ENCODE measurements around the gene ABAT.

ABAT gene

DNA sequence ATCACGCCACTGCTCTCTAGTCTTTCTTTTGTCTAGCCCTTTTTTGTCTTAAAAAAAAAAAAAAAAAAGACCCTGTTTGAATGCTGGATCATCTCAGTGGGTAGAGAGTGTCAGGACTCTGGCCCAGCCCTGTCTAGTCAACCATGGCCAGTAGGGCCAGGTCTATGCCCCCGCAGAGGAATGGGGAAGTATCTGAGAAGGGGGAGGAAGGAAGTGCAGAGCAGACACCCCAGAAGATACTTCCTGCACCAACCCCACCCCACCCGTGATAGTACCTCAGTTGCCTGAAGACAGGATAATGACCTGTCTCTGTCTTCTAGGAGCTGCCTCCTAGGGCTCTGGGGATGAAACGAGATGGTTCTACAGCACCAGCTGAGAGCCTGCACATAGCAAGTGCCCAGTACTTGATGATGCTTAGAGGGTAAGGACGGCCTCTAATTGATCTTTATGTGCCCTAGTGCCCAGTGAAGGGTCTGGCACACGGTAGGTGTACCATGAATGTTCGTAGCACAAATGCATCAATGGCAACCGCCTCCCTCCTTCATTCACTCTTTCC, 55.4 kb downstream of the ABAT start:
- WGBS, 2 experiments (ENCODE audit: insufficient coverage in 2 of 2) = 90 to 91% methylated on average over 5 to 6 of the region's 8 CpGs
- H3K9me3 ChIP-seq (ENCODE audit: control insufficient read depth, low read length) = no peaks in the 10 kb centered on the region
- H3K4me1 ChIP-seq (ENCODE audit: control insufficient read depth, insufficient read depth, low read length, poor library complexity, severe bottlenecking) = no peaks in the 10 kb centered on the region
- H3K36me3 ChIP-seq (ENCODE audit: control insufficient read depth, insufficient read depth, low read length) = no peaks in the 10 kb centered on the region
- H3K4me3 ChIP-seq (ENCODE audit: extremely low read depth, insufficient read depth, low read length, poor library complexity, severe bottlenecking) = no peak overlapping the region
- no peak overlapping the region for H3K27ac ChIP-seq (ENCODE audit: low read depth, low read length, severe bottlenecking)

DNA sequence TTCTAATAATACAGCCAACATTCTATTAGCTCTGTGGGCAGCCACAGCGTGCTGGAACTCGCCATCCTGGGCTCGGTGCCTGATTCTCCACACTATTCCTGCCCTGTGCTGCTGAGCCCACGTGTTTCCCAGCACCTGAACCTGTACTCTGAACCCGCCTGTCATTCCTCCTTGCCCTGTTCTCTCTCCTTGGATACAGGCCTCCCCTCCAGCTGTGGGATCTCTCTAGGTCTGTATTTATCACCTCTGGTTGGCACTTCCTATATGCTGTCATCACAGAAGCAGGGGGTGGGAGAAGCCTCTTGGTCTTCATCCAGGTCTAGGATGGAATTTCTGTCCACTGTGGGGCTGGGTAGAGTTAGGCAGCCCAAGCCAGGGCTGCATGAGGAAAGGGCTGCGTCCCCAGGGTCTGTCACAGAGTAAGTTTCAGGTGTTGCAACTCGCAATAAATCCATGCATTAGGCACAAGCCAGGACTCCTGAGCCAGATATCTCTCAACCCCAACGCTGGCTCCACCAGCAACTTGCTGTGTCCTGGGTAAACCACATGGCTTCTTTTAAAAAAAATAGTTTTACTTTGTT, 56.0 kb downstream of the ABAT start:
- Histone ChIP-seq H3K36me3 (ENCODE audit: control insufficient read depth, insufficient read depth, low read length) (no peaks in the 10 kb centered on the region), H3K27ac (ENCODE audit: low read depth, low read length, severe bottlenecking) (no peak overlapping the region), H3K4me1 (ENCODE audit: control insufficient read depth, insufficient read depth, low read length, poor library complexity, severe bottlenecking) (no peaks in the 10 kb centered on the region), H3K4me3 (ENCODE audit: extremely low read depth, insufficient read depth, low read length, poor library complexity, severe bottlenecking) (no peak overlapping the region), H3K9me3 (ENCODE audit: control insufficient read depth, low read length) (no peaks in the 10 kb centered on the region)
- WGBS, 2 experiments (ENCODE audit: insufficient coverage in 2 of 2) = 84 to 88% methylated on average over 6 to 8 of the region's 8 CpGs

DNA sequence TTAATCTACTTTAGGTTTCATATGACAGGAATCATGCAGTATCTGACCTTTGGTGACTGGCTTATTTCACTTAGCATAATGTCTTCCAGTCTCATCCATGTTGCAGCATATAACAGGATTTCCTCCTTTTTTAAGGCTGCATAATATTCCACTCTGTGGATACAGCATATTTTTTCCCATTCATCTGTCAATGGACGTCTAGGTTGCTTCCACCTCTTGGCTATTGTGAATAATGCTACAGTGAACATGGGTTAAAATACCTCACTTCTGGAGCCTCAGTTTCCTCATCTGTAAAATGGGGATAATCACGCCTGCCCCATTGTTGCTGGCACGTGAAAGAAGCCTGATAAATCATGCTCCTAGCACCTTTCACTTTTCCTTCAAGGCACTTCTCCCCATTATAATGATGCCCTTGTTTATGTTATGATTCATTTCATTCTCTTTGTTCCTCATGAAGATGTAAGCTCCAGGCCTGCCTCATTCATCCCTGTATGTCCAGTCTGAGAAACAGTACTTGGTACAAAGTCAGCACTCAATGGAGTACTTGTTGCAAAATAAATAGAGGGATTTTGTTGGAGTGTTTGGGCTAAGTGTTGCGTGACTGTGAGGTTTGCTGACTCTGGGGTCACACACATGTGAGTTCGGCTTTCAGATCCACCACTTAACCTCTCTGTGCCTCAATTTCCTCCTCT, 59.6 kb downstream of the ABAT start:
- no peak overlapping the region for H3K4me3 ChIP-seq (ENCODE audit: extremely low read depth, insufficient read depth, low read length, poor library complexity, severe bottlenecking)
- H3K9me3 ChIP-seq (ENCODE audit: control insufficient read depth, low read length) = no peaks in the 10 kb centered on the region
- H3K4me1 ChIP-seq (ENCODE audit: control insufficient read depth, insufficient read depth, low read length, poor library complexity, severe bottlenecking) = no peaks in the 10 kb centered on the region
- no peak overlapping the region for H3K27ac ChIP-seq (ENCODE audit: low read depth, low read length, severe bottlenecking)
- H3K36me3 ChIP-seq (ENCODE audit: control insufficient read depth, insufficient read depth, low read length) = no peaks in the 10 kb centered on the region
- 86 to 94% methylated on average over 2 to 3 of the region's 5 CpGs for WGBS, 2 experiments (ENCODE audit: insufficient coverage in 2 of 2)

DNA sequence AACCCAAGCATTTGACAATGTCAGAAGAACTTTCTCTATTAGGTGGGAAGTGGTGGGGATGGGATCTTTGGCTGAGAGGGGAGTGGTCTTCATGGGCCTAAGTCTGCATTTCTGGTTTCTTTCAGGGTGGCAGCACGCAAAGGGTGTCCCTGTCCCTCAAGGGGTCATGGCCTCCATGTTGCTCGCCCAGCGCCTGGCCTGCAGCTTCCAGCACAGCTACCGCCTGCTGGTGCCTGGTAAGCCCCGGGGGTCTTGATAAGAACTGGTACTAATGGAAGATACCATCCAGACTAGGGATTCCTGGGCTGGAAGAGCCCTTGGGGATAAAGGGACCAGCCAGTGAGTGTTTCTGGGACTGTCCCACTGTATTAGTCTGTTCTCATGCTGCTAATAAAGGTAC, 61.2 kb downstream of the ABAT start:
- Histone ChIP-seq H3K36me3 (ENCODE audit: control insufficient read depth, insufficient read depth, low read length) (no peaks in the 10 kb centered on the region), H3K9me3 (ENCODE audit: control insufficient read depth, low read length) (no peaks in the 10 kb centered on the region), H3K4me1 (ENCODE audit: control insufficient read depth, insufficient read depth, low read length, poor library complexity, severe bottlenecking) (no peaks in the 10 kb centered on the region), H3K4me3 (ENCODE audit: extremely low read depth, insufficient read depth, low read length, poor library complexity, severe bottlenecking) (no peak overlapping the region), H3K27ac (ENCODE audit: low read depth, low read length, severe bottlenecking) (no peak overlapping the region)
- 92 to 96% methylated on average over 4 to 5 of the region's 5 CpGs for WGBS, 2 experiments (ENCODE audit: insufficient coverage in 2 of 2)

DNA sequence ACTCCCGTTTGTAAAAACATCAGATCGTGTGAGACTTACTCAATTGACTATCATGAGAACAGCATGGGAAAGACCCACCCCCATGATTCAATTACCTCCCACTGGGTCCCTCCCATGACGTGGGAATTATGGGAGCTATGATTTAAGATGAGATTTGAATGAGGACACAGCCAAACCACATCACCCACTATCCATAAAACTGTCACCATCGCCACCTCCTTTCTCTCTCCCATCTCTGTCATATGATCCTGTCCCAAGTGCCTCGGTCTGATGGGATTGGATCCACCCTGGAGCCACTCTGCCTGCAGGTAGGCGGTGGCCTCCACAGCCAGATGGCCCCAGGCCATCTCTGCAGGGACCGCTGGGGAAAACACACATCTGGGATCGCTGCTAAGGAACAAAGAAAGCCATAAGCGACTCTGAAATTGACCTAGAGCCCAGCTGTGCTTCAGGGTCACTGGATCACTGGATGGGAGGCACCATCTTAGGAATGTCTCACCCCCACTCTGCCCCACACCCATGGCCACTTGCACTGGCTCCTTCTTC, 61.8 kb downstream of the ABAT start:
- no peaks in the 10 kb centered on the region for H3K36me3 ChIP-seq (ENCODE audit: control insufficient read depth, insufficient read depth, low read length)
- no peaks in the 10 kb centered on the region for H3K9me3 ChIP-seq (ENCODE audit: control insufficient read depth, low read length)
- H3K4me3 ChIP-seq (ENCODE audit: extremely low read depth, insufficient read depth, low read length, poor library complexity, severe bottlenecking) = no peak overlapping the region
- no peaks in the 10 kb centered on the region for H3K4me1 ChIP-seq (ENCODE audit: control insufficient read depth, insufficient read depth, low read length, poor library complexity, severe bottlenecking)
- 71 to 93% methylated on average over 6 of the region's 9 CpGs for WGBS, 2 experiments (ENCODE audit: insufficient coverage in 2 of 2)
- H3K27ac ChIP-seq (ENCODE audit: low read depth, low read length, severe bottlenecking) = no peak overlapping the region

DNA sequence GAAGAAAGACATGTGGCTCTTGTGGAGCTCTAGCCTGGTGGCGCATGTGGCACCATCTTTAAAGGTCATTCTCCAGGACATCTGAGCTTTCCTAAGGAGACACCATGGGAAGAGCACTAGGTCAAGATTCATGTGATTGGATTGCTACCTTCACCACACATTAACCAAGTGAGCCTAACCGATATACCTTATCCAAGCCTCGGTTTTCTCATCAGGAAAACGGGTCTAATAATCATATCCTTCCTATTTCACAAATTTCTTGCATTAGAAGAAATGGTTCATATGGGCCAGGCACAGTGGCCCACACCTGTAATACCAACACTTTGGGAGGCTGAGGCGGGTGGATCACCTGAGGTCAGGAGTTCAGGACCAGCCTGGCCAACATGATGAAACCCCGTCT, 64.7 kb downstream of the ABAT start:
- no peaks in the 10 kb centered on the region for H3K36me3 ChIP-seq (ENCODE audit: control insufficient read depth, insufficient read depth, low read length)
- WGBS, 2 experiments (ENCODE audit: insufficient coverage in 2 of 2) = 94 to 96% methylated on average over 2 to 4 of the region's 6 CpGs
- H3K4me1 ChIP-seq (ENCODE audit: control insufficient read depth, insufficient read depth, low read length, poor library complexity, severe bottlenecking) = no peaks in the 10 kb centered on the region
- no peak overlapping the region for H3K27ac ChIP-seq (ENCODE audit: low read depth, low read length, severe bottlenecking)
- H3K9me3 ChIP-seq (ENCODE audit: control insufficient read depth, low read length) = peaks cover 5% of the 10 kb centered on the region
- no peak overlapping the region for H3K4me3 ChIP-seq (ENCODE audit: extremely low read depth, insufficient read depth, low read length, poor library complexity, severe bottlenecking)

DNA sequence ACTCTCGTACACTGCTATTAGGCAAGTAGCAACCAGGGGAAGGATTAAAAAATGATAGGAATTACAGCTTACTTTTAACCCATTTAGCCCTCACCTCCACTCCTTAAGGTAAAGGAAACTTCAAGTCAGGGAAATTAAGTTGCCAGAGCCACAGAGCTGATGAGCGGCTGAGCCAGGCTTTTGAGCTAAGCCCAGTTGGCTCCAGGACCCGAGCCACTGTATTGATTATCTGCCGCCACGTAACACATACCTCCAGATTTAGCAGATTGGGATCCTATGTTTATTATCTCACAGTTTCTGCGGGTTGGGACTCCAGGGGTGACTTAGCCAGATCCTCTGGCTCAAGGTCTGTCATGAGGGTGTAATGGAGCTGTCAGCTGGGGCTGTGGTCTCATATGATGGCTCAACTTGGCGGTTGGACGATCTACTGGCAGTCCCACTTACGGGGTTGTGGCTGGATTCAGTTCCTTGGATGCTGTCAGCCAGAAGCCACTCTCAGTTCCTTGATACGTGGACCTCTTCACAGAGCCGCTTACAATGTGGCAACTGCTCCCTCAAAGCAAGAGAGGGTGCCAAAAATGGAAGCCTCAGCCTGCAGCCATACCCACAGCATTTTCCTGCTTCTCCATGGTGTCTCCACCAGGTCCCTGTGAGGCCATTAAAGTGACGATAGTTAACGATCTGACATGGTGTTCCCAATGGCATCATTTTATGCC, 65.7 kb downstream of the ABAT start:
- Histone ChIP-seq H3K4me1 (ENCODE audit: control insufficient read depth, insufficient read depth, low read length, poor library complexity, severe bottlenecking) (no peaks in the 10 kb centered on the region), H3K27ac (ENCODE audit: low read depth, low read length, severe bottlenecking) (no peak overlapping the region), H3K4me3 (ENCODE audit: extremely low read depth, insufficient read depth, low read length, poor library complexity, severe bottlenecking) (no peak overlapping the region), H3K9me3 (ENCODE audit: control insufficient read depth, low read length) (peaks cover 5% of the 10 kb centered on the region), H3K36me3 (ENCODE audit: control insufficient read depth, insufficient read depth, low read length) (no peaks in the 10 kb centered on the region)
- 88 to 95% methylated on average over 8 of the region's 13 CpGs for WGBS, 2 experiments (ENCODE audit: insufficient coverage in 2 of 2)

DNA sequence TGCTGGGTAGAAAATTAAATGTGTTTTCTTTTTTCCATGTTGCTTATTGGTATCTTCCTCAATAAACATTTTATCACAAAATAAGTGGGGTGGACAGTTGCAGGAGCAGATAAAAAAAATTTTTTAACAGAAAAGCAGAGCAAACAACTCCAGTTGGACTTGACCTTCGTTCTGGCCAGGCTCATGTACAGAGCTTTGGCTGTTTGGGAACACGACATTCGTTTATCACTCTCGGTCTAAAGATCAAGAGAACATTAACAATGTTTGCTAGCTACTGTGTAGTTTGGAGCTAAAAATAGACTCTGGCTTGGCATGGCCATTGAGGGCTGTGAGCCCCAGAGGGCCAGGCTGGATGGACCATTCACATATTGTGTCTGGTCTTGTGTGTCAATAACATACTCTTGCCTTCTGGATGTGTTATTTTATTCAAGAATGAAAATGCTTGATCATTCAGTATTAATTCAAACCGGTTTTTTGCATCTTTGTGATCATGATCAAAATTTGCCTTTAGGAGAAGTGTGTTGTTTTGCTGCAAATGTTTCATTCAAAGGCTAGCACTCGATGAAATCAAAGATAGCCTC, 66.4 kb downstream of the ABAT start:
- Histone ChIP-seq H3K4me1 (ENCODE audit: control insufficient read depth, insufficient read depth, low read length, poor library complexity, severe bottlenecking) (no peaks in the 10 kb centered on the region), H3K36me3 (ENCODE audit: control insufficient read depth, insufficient read depth, low read length) (no peaks in the 10 kb centered on the region), H3K27ac (ENCODE audit: low read depth, low read length, severe bottlenecking) (no peak overlapping the region), H3K4me3 (ENCODE audit: extremely low read depth, insufficient read depth, low read length, poor library complexity, severe bottlenecking) (no peak overlapping the region), H3K9me3 (ENCODE audit: control insufficient read depth, low read length) (peaks cover 5% of the 10 kb centered on the region)
- WGBS, 2 experiments (ENCODE audit: insufficient coverage in 2 of 2) = 92 to 94% methylated on average over 5 to 6 of the region's 6 CpGs

DNA sequence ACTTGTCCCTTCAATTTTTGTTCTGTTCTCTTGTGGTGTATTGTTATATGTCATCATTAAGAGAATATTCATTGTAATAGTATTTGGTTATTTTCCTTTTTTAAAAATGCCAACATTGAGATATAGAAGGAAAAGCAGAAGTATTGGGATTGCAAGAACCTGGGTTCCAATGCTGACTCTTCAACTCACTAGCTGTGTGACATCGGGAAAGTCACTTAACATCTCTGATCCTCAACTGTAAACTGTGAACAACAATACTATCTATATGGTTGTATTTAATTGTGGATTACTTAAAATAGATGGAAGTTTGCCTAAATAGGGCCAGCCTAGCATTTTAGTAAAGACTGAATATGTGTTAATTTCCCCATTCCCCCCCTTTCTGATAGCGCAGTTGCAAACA, 67.2 kb downstream of the ABAT start:
- WGBS, 2 experiments (ENCODE audit: insufficient coverage in 2 of 2) = 100% methylated on average over 1 of the region's 2 CpGs
- peaks cover 5% of the 10 kb centered on the region for H3K9me3 ChIP-seq (ENCODE audit: control insufficient read depth, low read length)
- no peaks in the 10 kb centered on the region for H3K4me1 ChIP-seq (ENCODE audit: control insufficient read depth, insufficient read depth, low read length, poor library complexity, severe bottlenecking)
- no peaks in the 10 kb centered on the region for H3K36me3 ChIP-seq (ENCODE audit: control insufficient read depth, insufficient read depth, low read length)
- H3K27ac ChIP-seq (ENCODE audit: low read depth, low read length, severe bottlenecking) = no peak overlapping the region
- H3K4me3 ChIP-seq (ENCODE audit: extremely low read depth, insufficient read depth, low read length, poor library complexity, severe bottlenecking) = no peak overlapping the region

DNA sequence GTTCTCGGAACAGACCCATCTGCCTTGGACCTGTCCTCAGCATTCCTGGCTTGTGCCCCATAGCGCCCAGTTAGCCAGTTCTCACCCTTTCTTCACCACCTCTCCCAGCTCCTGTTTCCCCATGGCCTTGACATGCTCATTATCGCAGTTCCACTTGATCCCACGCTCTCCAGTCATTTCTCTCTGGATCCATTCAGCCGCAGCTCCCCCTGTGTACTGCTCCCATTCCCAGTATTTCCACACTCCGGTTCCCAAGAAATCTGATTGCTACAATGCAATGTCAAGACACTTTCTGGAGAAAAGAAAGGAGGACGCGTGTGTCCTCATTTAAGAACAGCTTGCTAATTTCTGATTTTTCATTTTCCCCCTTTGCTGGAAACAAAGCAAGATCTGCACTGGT, 67.7 kb downstream of the ABAT start:
- no peak overlapping the region for H3K4me3 ChIP-seq (ENCODE audit: extremely low read depth, insufficient read depth, low read length, poor library complexity, severe bottlenecking)
- H3K27ac ChIP-seq (ENCODE audit: low read depth, low read length, severe bottlenecking) = no peak overlapping the region
- WGBS, 2 experiments (ENCODE audit: insufficient coverage in 2 of 2) = 81 to 96% methylated on average over 5 to 7 of the region's 8 CpGs
- H3K9me3 ChIP-seq (ENCODE audit: control insufficient read depth, low read length) = peaks cover 5% of the 10 kb centered on the region
- no peaks in the 10 kb centered on the region for H3K4me1 ChIP-seq (ENCODE audit: control insufficient read depth, insufficient read depth, low read length, poor library complexity, severe bottlenecking)
- H3K36me3 ChIP-seq (ENCODE audit: control insufficient read depth, insufficient read depth, low read length) = no peaks in the 10 kb centered on the region

All from mesodermal cell (in vitro differentiated cells).